ENCODE data around the gene ZSCAN9. TPM values are rescaled to one million over a fixed set of nuclear protein-coding genes. Genes with fewer than 3 reads are reported as not detected.

The ZSCAN9 gene
- polyA plus RNA-seq, 10 donors, result 16.7 to 29.1 (median 24.3) TPM

DNA sequence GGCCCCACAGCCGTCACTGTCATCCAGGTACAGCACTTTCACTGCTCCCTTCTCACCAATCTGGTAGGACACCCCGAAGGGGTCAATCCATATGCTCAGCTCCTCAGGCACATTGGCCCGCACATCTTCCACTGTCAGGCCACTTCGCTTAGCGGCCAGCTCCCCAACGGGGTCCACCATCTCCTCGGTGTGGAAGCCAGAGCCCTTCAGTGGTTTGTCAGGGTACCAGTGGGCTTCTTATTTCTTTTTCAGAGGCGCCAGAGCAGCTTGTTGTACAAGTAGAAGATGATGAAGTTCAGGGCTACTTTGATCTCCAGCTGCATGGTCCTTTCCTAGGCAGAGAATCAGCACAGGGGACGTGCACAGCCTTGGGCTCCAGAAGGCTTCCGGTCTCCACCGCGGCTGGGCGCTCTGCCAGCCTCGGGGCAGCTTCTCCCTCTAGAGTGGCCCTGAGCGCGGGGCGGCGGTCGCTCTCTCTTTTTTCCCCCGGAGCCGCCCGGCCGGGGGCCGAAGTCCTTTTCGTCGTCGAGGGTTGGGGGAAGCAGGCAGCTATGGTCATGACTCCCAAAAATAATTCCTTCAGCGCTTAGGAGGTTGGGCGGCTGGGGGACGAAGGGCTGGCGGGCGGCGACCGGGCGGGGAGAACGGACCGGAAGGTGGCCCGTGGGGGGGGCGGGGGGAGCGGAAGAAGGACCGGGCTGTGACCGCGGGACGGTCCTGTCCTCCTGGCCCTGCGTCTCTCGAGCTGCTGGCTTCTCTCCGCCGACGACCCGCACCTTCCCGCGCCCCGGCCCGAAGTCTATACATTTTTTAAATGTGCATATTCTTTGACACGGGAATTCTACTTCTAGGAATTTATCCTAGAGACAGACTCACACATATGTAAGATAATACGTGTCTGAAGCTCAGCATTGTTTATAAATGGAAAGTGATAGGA, 6.5 kb upstream of the ZSCAN9 start:
- peak; percentile 60 to 83 (median 70) for DNase-seq

GRCh38 chr6:28220257-28221133, 4.6 kb upstream of the ZSCAN9 start:
- no peak for DNase-seq

DNA sequence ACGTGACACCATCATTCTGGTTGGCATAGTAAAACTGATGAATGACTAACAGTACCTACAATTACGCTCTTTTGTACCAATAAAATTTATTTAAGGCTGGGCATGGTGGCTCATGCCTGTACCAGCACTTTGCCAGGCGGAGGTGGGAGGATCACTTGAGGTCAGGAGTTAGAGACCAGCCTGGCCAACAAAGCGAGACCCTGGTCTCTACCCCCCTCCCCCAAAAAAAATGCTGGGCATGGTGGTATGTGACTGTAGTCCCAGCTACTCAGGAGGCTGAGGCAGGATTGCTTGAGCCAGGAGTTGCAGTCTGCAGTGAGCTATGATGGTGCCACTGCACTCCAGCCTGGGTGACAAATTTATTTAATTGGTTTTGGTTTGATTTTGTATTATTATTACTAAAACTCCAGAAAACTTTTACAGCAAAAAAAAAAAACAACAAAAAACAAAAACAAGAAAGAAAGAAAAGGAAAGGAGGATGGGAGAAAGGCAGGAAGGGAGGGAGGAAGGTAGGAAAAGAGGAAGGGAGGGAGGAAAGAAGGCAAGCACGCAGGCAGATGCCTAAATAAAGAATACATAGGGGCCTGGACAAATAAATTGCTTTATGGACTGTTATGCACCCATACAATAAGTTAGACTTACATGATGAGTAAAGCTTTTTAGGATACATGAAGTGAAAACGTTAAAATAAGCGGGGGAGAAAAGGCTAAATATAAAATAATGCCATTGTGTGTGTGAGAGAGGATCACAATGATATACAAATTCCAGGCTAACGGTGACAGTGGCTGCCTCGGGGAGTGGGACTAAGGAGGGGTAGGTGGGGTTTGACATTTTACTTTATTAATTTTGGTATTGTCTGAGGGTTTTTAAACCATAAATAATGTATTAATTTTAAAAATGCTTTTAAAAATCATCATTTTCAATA, 682 bp upstream of the ZSCAN9 start:
- no peak for DNase-seq

GRCh38 chr6:28226460-28226859, 1.4 kb downstream of the ZSCAN9 start:
- DNase-seq, result no peak

DNA sequence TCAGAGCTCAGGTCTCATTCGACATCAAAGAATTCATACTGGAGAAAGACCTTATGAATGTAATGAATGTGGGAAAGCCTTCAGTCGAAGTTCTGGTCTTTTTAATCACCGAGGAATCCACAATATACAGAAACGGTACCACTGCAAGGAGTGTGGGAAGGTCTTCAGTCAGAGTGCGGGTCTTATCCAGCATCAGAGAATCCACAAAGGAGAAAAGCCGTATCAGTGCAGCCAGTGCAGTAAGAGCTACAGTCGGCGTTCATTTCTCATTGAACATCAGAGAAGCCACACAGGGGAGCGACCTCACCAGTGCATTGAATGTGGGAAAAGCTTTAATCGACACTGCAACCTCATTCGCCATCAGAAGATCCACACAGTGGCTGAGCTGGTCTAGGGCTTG, 7.7 kb downstream of the ZSCAN9 start:
- DNase-seq, result no peak

GRCh38 chr6:28235912-28236452, 10.9 kb downstream of the ZSCAN9 start:
- DNase-seq, result no peak

- no peak for DNase-seq
These were observed 14.6 kb downstream of the ZSCAN9 start for GRCh38 chr6:28239636-28240035.

DNA sequence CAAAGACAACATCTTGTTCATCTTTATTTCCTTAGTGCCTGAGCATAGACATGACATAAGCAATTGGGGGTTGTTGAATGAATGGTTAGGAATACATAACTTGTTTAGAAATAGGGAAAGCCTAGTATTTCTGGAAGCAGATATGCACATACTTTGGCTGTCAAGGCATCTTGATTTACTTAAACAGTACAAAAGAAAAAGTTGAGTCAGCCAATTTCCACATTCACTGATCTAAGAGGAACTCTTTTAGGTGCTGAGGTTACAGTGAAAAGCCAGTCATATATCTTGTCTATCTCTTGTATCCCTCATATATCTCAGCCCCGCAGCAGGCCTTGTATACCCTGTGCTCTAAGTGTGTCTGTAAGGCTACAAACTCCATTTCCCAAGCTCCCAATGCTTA, 15.4 kb downstream of the ZSCAN9 start:
- DNase-seq, result no peak

DNA sequence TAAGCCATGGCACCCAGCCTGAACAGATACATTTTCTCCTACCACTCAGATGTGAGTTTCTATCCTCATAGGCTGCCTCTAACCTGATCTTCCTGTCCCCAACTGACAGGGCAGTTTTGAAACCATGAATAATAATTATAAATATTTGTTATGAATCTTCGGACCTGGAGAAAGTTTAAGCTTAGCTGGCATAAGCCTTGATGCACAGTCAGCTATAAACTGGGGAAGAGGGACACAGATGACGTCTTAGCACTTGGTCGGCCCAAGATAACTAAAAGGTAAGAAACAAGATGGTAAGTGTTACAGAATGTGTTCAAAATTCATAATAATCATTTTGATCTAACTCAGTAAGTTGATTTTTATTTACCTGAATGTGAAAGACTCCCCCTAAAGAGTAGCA, 18.9 kb downstream of the ZSCAN9 start:
- DNase-seq, result no peak

- DNase-seq, result no peak
These were observed 20.3 kb downstream of the ZSCAN9 start for GRCh38 chr6:28245206-28245941.

GRCh38 chr6:28248916-28249315, 23.8 kb downstream of the ZSCAN9 start:
- DNase-seq, result no peak

- DNase-seq, result no peak
These were observed 25.7 kb downstream of the ZSCAN9 start for GRCh38 chr6:28250747-28251146.

- peak in 1 of 3 donors; percentile 5 for DNase-seq
These were observed 26.6 kb downstream of the ZSCAN9 start for GRCh38 chr6:28251661-28252008.

DNA sequence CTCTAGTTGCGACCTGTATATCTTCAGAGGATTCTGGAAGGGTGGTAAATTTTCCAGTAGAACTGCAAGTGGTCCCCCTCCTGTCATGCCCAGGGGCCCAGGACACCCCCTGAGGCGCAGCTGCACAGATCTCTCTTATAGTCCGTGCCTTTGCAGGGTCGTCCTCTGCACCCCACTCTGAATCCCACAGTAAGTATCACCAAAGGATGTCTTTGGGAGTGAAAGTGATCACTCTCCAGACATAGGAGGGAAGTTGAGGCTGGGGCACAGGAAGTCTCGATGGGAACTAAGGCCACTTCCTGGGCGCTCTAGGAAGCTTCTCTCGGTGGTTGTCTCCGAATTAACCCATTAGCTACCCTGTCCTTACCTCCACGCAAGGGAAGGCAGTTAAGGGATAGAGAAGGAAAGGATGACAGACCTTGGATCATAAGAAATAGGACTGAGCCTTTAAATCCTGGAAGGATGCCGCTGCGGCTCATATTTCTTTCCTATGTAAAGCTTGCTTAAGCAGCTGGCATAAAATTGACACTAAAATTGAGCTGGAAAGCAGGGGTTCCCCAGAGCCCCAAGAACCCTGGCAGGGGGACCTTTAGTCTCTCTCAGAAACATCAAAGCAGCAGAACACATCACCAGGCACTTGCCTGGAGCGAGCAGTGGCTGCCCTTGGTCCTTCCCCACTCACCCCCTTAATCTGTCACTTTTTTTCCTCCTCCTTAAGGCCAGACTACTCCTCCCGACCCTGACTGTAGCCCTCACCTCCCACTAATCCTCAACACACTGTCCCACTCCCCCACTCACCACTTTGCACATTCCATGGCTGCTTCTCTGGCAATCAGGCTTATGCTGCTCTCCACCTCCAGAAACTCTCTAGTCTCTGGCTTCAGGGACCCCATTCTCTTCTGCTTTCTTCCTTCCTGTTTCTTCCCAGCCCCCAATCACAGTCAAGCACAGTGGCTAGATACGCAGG, 27.2 kb downstream of the ZSCAN9 start, which contains the start of gene ZKSCAN4:
Gene ZKSCAN4, minus strand, starts transcription at position 261 of the 967 bp plus-strand sequence. CDS start 289 bp downstream, outside the sequence.
- peak; percentile 88 to 95 (median 92) for DNase-seq

DNA sequence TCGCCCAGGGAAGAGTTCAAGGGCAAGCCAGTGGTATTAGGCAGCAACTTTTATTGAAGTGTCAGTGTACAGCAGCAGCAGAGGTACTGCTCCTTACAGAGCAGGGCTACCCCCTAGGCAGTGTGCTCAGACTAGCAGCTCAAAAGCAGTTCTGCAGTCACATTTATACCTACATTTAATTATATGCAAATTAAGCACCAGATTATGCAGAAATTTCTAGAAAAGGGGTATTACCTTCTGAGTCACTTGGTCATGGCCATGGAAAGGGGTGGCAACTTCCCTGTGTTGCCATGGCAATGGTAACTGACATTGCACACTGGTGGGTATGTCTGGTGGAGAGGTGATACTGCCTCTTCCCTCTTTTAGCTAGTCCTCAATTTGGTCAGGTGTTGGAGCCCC, 29.0 kb downstream of the ZSCAN9 start:
- DNase-seq, result no peak

DNA sequence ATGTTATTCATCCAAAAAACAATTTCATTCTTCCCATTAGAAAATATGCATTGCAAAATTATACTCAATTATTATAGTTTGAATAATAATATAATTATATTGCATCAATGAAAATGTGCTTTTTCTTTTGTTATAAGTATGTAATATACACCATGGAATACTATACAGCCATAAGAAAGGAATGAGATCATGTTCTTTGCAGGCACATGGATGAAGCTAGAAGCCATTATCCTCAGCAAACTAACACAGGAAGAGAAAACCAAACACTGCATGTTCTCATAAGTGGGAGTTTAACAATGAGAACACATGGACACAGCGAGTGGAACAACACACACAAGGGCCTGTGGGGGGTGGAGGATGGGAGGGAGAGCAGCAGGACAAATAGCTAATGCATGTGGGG, 32.0 kb downstream of the ZSCAN9 start:
- DNase-seq, result no peak

- DNase-seq, result peak; percentile 61 to 86 (median 67)
These were observed 34.1 kb downstream of the ZSCAN9 start, which contains the start of gene NKAPL for GRCh38 chr6:28258877-28259777. NKAPL (plus strand) TSS chr6:28259297; CDS start chr6:28259372, 75 bp downstream.

DNA sequence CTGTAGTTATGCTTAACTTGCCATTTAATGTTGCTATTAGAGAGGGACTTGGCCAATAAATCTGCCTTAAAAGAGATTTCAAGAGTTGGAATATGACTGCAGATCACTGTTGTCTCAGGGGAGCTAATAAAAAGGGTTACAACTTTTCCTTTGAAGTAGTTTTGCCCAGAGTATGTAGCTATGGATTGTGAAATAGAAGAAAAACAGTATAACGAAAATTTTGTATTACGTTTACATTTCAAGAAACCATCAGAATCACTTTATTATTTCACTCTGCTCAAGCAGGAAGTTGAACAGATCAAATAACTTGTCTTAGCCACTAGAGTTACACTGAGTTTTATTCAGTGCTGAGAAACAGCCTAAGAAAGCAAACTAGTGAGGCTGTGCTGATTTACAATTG, 38.8 kb downstream of the ZSCAN9 start:
- no peak for DNase-seq

All from muscle of back (tissue), 11 donors.